H1 (cell line): ENCODE measurements around the gene CHST10.

Experiments used
- RNF2 ChIP-seq: fragments of 200-900, 300-1000 bp; sonication (generic); IDR thresholded peaks from 2 replicates; pipeline ENCODE4 v1.7.1; 2016; ENCODE audit warnings: borderline replicate concordance, low read depth, mild to moderate bottlenecking, antibody characterized with exemption, low read length; ENCODE audit not compliant: poor library complexity, severe bottlenecking; ENCODE audit errors: missing control alignments
- TF ChIP-seq, protein P1 (sequence below), 3 experiments: IDR thresholded peaks; 1 replicate in 2 of 3; 2 replicates in 1 of 3; pipeline versions ENCODE4 v1.5.1 to v1.6.1; 2011; ENCODE audit warnings: low read length in 3 of 3, mild to moderate bottlenecking in 3 of 3, inconsistent platforms in 2 of 3, low read depth in 1 of 3, moderate library complexity in 1 of 3; ENCODE audit not compliant: insufficient read depth in 1 of 3; ENCODE audit errors: control extremely low read depth in 1 of 3

DNA sequence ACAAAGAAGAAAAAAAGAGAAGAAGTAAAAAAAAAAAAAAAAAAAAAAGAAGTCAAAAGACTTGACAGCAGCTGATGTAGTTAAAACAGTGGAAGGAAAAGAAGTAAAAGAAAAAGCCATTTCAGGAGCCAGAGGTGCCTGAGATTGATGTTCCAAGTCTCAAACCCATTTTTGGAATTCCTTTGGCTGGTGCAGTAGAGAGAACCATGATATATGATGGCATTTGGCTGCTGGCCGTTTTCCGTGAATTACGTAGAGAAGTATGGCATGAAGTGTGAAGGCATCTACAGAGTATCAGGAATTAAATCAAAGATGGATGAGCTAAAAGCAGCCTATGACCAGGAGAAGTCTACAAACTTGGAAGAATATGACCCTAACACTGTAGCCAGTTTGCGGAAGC is 7.6 kb upstream of the CHST10 start:
- TF ChIP-seq, protein P1, sequence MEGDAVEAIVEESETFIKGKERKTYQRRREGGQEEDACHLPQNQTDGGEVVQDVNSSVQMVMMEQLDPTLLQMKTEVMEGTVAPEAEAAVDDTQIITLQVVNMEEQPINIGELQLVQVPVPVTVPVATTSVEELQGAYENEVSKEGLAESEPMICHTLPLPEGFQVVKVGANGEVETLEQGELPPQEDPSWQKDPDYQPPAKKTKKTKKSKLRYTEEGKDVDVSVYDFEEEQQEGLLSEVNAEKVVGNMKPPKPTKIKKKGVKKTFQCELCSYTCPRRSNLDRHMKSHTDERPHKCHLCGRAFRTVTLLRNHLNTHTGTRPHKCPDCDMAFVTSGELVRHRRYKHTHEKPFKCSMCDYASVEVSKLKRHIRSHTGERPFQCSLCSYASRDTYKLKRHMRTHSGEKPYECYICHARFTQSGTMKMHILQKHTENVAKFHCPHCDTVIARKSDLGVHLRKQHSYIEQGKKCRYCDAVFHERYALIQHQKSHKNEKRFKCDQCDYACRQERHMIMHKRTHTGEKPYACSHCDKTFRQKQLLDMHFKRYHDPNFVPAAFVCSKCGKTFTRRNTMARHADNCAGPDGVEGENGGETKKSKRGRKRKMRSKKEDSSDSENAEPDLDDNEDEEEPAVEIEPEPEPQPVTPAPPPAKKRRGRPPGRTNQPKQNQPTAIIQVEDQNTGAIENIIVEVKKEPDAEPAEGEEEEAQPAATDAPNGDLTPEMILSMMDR (IDR thresholded peaks at IDR 0.05; ENCODE audit: control extremely low read depth in 1 of 3, insufficient read depth in 1 of 3, low read depth in 1 of 3, low read length in 3 of 3), result no peak
- no peak for TF ChIP-seq RNF2
